GM12892 (cell line): ENCODE results near the gene DUT.

ENCODE experiments used
- POLR2A ChIP-seq: IDR thresholded peaks from 2 replicates; pipeline ENCODE4 v1.6.1; 2011; ENCODE audit warnings: low read depth, low read length, control low read depth
- POLR2AphosphoS5 ChIP-seq: IDR thresholded peaks from 2 replicates; pipeline ENCODE4 v1.6.1; 2011; ENCODE audit warnings: low read depth, low read length, control low read depth
- TAF1 ChIP-seq: IDR thresholded peaks from 2 replicates; pipeline ENCODE4 v1.6.1; 2011; ENCODE audit warnings: low read depth, mild to moderate bottlenecking, control low read depth, low read length, borderline replicate concordance

DNA sequence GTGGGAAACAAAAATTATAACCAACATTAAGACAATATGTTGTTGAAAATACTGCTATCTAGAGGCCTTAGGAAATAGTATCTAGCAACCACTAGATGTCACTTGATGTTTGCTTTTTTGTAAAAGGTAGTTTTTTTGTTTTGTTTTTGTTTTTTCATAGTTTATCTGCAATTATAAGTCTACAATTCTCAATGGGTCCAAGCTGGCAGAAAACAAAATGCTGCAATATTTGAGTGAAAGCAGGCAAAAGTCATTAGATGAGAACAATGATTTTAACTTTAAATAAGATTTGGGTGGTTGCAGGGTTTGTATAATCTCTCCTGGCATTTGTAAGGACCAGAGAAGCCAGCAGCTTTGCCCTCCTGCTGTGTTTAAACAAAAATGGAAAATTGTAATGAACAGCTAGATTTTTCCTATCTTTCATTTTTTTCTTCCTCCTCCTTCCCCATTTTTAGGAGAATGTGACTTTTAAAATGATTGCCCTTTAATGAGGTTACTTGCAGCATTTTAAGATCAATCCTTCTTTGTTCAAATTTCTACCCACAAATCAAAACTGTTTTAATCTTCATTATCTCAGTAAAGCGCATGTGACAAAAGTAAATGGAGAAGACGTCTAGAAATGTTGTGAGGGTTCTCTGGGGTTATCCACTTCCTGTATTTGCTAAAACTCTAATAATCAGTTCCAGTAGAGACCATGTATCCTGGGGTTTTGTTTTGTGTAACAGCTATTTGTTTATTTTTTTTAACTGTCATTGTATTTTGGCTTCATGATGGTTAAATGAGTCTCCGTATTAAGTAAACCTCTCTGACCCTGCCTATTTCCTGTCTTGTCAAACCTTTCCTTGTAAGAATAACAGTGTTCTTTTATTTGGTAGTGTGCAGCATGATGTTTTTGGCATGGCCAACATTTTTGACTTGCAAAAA lies 27.3 kb downstream of the DUT start:
- TF ChIP-seq POLR2A (no peak), POLR2AphosphoS5 (no peak), TAF1 (no peak)
